K562 (cell line): ENCODE results near the gene NRXN2. TPM values are rescaled to one million over a fixed set of nuclear protein-coding genes. Genes with fewer than 3 reads are reported as not detected.
A peak's percentile ranks its signal among the peaks of the same experiment; 100 is the strongest.

ENCODE experiments used
- AFF4 ChIP-seq: sonication (generic); formaldehyde crosslinking; IDR thresholded peaks from 2 replicates; pipeline ENCODE4 v1.8.0; 2023; ENCODE audit warnings: mild to moderate bottlenecking, missing genetic modification reagents
- ATF4 ChIP-seq: fragments of 450-650 bp; formaldehyde crosslinking; IDR thresholded peaks from 2 replicates; pipeline ENCODE4 v1.4.0; 2022; ENCODE audit warnings: mild to moderate bottlenecking, moderate library complexity
- CEBPG ChIP-seq, 3 experiments: fragments of 200-800 bp in 1 of 3; sonication (Bioruptor generic) in 1 of 3; sonication (generic) in 1 of 3; formaldehyde crosslinking in 1 of 3; IDR thresholded peaks in 2 of 3; conservative IDR thresholded peaks in 1 of 3; 2 replicates each; pipeline versions ENCODE4 v1.6.1 to v1.8.0; 2016 to 2022; ENCODE audit warnings: missing compliant biosample characterization in 2 of 3, missing genetic modification characterization in 2 of 3, mild to moderate bottlenecking in 1 of 3, missing genetic modification reagents in 1 of 3
- E2F5 ChIP-seq: sonication (generic); formaldehyde crosslinking; IDR thresholded peaks from 2 replicates; pipeline ENCODE4 v1.8.0; 2022; ENCODE audit warnings: mild to moderate bottlenecking, missing genetic modification reagents
- EGR1 ChIP-seq: fragments of 450-650 bp; conservative IDR thresholded peaks from 2 replicates; pipeline ENCODE4 v1.6.1; 2017; ENCODE audit warnings: mild to moderate bottlenecking
- GTF2F1 ChIP-seq: IDR thresholded peaks from 2 replicates; pipeline ENCODE4 v1.6.1; 2011; ENCODE audit warnings: low read depth, low read length, improper control_type of control experiment
- LCOR ChIP-seq: sonication (generic); formaldehyde crosslinking; IDR thresholded peaks from 2 replicates; pipeline ENCODE4 v1.8.0; 2022; ENCODE audit warnings: mild to moderate bottlenecking, missing genetic modification reagents
- MTA1 ChIP-seq: fragments of 450-650 bp; IDR thresholded peaks from 2 replicates; pipeline ENCODE4 v1.6.1; 2017; ENCODE audit warnings: borderline replicate concordance
- MYBL2 ChIP-seq, 2 experiments: fragments of 450-650 bp in 1 of 2; sonication (generic) in 1 of 2; formaldehyde crosslinking in 1 of 2; IDR thresholded peaks; 2 replicates each; pipeline versions ENCODE4 v1.6.1 to v1.8.1; 2017 to 2022; ENCODE audit warnings: borderline replicate concordance in 1 of 2, inconsistent platforms in 1 of 2, low read depth in 1 of 2, mild to moderate bottlenecking in 1 of 2, missing genetic modification reagents in 1 of 2, moderate library complexity in 1 of 2
- MYC ChIP-seq, 2 experiments: fragments of 250-450 bp in 1 of 2; sonication (Bioruptor Pico) in 1 of 2; IDR thresholded peaks; 2 replicates each; pipeline versions ENCODE4 v1.5.1 to v1.6.1; 2012 to 2021; ENCODE audit warnings: low read depth in 2 of 2, borderline replicate concordance in 1 of 2, improper control_type of control experiment in 1 of 2, low read length in 1 of 2, mild to moderate bottlenecking in 1 of 2, moderate library complexity in 1 of 2
- NBN ChIP-seq: fragments of 450-650 bp; IDR thresholded peaks from 2 replicates; pipeline ENCODE4 v1.6.1; 2016; ENCODE audit warnings: low read depth, mild to moderate bottlenecking
- SFPQ ChIP-seq: fragments of 200-400 bp; formaldehyde crosslinking; IDR thresholded peaks from 2 replicates; pipeline ENCODE4 v1.6.1; 2017; ENCODE audit warnings: mild to moderate bottlenecking, low read depth, low read length, moderate library complexity
- ZBTB7A ChIP-seq: IDR thresholded peaks from 2 replicates; pipeline ENCODE4 v1.6.1; 2011; ENCODE audit warnings: low read depth, mild to moderate bottlenecking, low read length, moderate library complexity, borderline replicate concordance; ENCODE audit not compliant: control insufficient read depth
- ZEB2 ChIP-seq: fragments of 450-650 bp; IDR thresholded peaks from 2 replicates; pipeline ENCODE4 v1.6.1; 2016
- ZNF134 ChIP-seq: fragments of 250-450 bp; sonication (Bioruptor Pico); conservative IDR thresholded peaks from 2 replicates; pipeline ENCODE4 v1.4.0; 2020
- ZNF41 ChIP-seq: fragments of 250-450 bp; sonication (Bioruptor Pico); conservative IDR thresholded peaks from 2 replicates; pipeline ENCODE4 v1.4.0; 2020; ENCODE audit warnings: mild to moderate bottlenecking
- ZNF766 ChIP-seq: fragments of 200-800 bp; sonication (Bioruptor generic); conservative IDR thresholded peaks from 2 replicates; pipeline ENCODE4 v1.6.1; 2016; ENCODE audit warnings: missing genetic modification characterization, missing compliant biosample characterization
- ZSCAN32 ChIP-seq: fragments of 450-650 bp; formaldehyde crosslinking; IDR thresholded peaks from 2 replicates; pipeline ENCODE4 v1.4.0; 2020; ENCODE audit warnings: mild to moderate bottlenecking, moderate library complexity
- polyA plus RNA-seq, 8 experiments: library from polyadenylated mRNA; depleted of rRNA in 4 of 8; stranded (reverse) in 5 of 8; unstranded in 3 of 8; fragments of >200 nt; fragmentation: Nextera tagmentation in 2 of 8; fragmentation: Illumina TruSeq in 1 of 8; extraction: Ambion mirVana in 2 of 8; extraction: Trizol in 1 of 8; gene quantifications; 2 replicates each; pipeline versions ENCODE4 v1.2.1 to v1.2.3, GENCODE V29; 2011 to 2014; ENCODE audit warnings: inconsistent platforms in 1 of 8, missing spikeins in 1 of 8
- total RNA-seq, 7 experiments: library from RNA; depleted of rRNA in 6 of 7; stranded (reverse); fragments of >200 nt in 6 of 7; fragmentation: Illumina TruSeq in 2 of 7; extraction: Trizol in 2 of 7; gene quantifications; 2 replicates each; pipeline versions ENCODE4 v1.2.1 to v1.2.3, GENCODE V29; 2011 to 2021; ENCODE audit warnings: low replicate concordance in 1 of 7

The NRXN2 gene
- total and polyA plus RNA-seq, 9 of the 15 experiments (the other 6 are each of a cell fraction or from before 2014, with no cell fraction given) = 0.07 to 0.47 (median 0.15) TPM; not detected in 4

- TF ChIP-seq AFF4 (peak; percentile 74; the same call in 1 of the 2 replicates), ATF4 (CRISPR knock-in tag) (0 out of 2 replicates have a peak, but pooled peaks have one; percentile 66), GTF2F1 (no peak), EGR1 (peak; percentile 23; the same call in 1 of the 2 replicates), SFPQ (no peak), NBN (0 out of 2 replicates have a peak, but pooled peaks have one; percentile 25), LCOR (CRISPR knock-in tag) (peak; percentile 22; the same call in 1 of the 2 replicates), ZNF134 (no peak), ZSCAN32 (CRISPR knock-in tag) (peak; percentile 73), ZNF41 (CRISPR knock-in tag) (no peak), ZBTB7A (peak; percentile 94; the same call in 1 of the 2 replicates), ZEB2 (0 out of 2 replicates have a peak, but pooled peaks have one; percentile 27), CEBPG (CRISPR knock-in tag; IDR thresholded peaks at IDR 0.05) (peak; percentile 94), CEBPG (tag; conservative IDR thresholded peaks at IDR 0.05 in 1 of 2, IDR thresholded peaks at IDR 0.05 in 1 of 2) (peak; percentile 87 to 90), MYBL2 (IDR thresholded peaks at IDR 0.05; ENCODE audit: low read depth) (no peak), MYBL2 (CRISPR knock-in tag; IDR thresholded peaks at IDR 0.05; ENCODE audit: borderline replicate concordance) (no peak), E2F5 (CRISPR knock-in tag) (no peak), MTA1 (peak; percentile 63; the same call in 1 of the 2 replicates), MYC (IDR thresholded peaks at IDR 0.05; ENCODE audit: low read depth, low read length) (peak; percentile 32; the same call in 1 of the 2 replicates), MYC (CRISPR knock-in tag; IDR thresholded peaks at IDR 0.05; ENCODE audit: borderline replicate concordance, low read depth) (0 out of 2 replicates have a peak, but pooled peaks have one; percentile 12), ZNF766 (CRISPR knock-in tag) (no peak)
These were observed 20.0 kb upstream of the NRXN2 start (continued) for GRCh38 chr11:64742889-64743590.
